Suppressor macrophage treated with lipopolysaccharide for 4 hours (primary cell): ENCODE results near the gene SLC26A8.
"Not testable (repeated sequence)": the region's sequence is repeated elsewhere in the genome, so short reads cannot be mapped to it uniquely, and the experiment has no call there.

Source experiments
- DNase-seq: peaks from one replicate; pipeline ENCODE4 v3.0.0-alpha.2; 2020

SLC26A8 gene

DNA sequence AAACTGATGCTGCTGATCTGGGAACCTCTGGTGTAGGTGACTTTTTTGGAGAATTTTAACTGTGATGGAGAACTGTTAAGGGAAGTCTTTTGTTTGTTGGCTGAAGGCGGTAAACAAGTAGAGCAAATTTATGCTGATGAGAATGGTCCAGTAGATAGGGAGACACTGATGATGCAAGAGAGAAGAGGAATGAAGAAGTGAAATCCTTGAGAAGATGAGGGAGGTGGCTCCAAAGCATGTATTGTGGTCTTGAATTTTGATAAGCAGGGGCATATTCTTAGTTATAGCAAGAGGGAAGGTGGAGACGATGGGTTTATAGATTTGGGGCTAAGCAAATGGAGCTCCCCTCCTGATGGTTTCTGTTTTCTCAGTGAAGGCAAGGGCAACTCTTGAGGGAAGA lies 25.1 kb upstream of the SLC26A8 start:
- DNase-seq, result no peak

DNA sequence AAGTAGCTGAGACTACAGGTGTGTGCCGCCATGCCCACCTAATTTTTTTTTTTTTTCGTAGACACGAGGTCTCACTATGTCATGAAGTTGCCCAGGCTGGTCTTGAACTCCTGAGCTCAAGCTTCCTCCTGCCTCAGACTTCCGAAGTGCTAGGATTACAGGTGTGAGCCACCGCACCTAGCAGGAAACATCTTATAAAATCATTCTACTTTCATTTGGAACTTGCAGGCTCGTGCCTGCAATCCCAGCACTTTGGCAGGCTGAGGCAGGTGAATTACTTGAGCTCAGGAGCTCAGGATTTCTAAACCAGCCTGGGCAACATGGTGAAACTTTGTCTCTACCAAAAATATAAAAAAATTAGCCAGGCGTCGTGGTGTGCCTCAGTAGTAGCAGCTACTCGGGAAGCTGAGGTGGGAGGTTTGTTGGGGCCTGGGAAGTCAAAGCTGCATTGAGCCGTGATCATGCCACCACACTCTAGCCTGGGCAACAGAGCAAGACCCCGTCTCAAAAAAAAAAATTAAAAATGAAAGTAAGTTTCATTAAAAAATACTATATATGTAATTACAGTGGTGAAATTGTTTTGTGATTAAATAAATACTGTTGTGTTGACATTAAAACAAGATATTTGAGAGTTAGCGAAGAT lies 18.3 kb upstream of the SLC26A8 start:
- no peak for DNase-seq

DNA sequence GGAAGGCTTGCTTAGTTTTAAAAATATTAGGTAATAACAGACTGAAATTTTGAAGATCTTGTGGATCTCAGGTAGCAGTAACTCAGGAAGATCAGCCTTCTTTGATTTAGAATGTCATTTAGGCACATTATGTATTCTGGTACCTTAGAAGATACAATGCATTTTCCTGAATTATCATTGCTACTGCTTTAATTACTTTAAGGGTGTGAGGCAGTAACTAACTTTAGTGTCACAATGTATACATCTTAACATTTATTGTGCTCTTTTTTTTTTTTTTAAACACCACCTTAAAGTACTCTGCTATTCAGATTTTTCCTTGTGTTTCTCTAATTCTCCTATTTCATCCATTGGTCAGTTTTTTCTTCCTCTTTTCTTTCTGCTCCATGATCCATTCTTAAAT lies 16.5 kb upstream of the SLC26A8 start:
- DNase-seq, result no peak

DNA sequence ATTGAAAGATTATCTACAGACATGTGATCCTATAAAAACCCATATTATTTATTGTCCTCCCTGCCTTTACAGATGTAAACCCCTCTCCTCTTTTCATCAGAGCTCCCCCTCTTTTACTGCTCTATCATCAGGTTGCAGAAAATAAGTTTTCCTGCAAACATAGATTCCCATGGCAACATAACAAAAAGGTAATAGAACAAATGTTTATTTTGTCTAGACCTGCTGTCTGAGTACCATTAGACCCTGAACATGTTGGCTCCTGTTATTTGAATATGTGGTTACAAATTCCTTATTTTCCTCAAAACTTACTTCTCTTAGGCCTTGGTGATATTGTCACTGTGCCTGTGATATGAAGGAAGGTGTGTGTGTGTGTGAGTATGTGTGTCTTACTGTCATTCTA lies 14.7 kb upstream of the SLC26A8 start:
- DNase-seq, result no peak

DNA sequence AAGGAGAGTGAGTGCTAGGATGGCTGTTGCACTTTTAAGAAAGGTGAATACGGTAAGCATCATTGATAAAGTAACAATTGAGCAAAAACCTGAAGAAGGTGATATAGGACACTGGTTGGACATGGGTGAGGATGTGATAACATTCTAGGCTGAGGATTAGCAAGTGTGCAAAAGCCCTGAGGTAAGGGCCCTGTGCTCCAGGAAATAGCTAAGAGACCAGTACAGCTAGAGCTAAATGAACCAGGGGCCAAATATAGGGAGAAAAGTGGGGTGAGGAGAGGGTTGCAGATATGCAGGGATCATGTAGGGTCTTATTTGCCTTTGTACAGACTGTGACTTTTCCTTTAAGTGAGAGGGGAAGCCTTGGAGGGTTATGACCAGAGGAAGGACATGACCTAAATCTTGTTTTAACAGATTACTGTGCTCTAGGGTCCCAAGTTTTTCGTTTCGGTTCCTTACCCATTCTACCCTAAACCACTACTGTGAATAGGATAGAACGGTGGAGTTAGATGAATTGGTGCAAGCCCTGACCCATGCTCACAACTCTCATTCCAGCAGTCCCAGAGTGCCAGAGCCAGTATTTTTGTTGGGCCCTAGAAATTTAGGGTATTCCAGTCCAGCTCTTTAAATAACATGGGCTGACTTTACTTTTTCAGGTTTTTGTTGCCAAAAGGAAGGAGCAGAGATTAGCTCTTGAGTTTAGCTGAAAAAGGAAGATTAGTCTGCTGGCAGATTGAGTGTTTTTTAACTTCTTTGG lies 13.9 kb upstream of the SLC26A8 start:
- peak; percentile 41 for DNase-seq

DNA sequence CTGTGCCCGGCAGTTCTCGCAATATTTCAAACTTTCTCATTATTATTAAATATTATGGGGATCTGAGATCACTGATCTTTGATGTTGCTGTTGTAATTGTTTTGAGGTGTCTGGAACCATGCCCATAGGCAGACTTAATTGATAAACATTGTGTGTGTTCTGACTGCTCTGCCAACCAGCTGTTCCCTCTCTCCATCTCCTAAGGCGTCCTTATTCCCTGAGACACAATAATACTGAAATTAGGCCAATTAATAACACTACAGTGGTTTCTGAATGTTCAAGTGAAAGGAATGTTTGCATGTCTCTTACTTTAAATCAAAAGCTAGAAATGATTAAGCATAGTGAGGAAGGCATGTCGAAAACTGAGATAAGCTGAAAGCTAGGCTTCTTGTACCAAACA lies 10.8 kb upstream of the SLC26A8 start:
- DNase-seq, result no peak

DNA sequence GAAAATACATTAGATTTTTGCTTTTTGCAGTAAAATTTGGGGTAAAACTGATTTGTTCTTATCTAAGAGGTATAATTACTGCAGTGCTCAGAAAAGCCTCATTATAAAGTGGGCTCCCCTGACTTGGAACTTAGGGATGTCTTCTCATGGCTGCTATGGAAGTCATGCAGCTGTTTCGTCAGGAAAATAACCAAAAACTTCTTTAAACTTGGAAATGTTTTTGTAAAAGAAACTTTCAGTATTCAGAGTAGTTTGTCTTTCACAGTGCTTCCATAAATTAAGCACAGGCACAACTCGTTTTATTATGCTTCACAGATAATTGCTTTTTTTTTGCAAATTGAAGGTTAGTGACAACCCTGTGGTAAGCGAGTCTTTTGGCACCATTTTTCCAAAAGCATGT lies 10.0 kb upstream of the SLC26A8 start:
- no peak for DNase-seq

DNA sequence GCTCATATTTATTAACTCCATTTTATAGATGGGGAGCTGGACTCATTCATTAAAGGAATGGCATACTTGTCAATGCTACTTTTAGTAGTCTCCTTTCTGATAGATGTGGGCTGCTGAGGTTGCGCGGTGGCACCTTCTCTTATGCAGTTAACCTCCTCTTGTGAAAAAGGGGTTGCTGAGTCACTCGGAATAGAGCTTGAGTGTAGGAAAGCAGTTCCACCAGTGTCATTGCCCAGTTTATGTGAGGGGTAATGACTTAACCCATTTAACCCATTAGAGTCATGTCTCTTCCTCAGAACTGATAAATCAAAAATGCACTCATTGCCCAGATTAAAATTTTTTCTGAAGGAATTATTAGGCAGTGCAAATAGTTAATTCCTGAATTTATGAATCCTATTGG lies 9.5 kb upstream of the SLC26A8 start:
- DNase-seq, result peak; percentile 73

DNA sequence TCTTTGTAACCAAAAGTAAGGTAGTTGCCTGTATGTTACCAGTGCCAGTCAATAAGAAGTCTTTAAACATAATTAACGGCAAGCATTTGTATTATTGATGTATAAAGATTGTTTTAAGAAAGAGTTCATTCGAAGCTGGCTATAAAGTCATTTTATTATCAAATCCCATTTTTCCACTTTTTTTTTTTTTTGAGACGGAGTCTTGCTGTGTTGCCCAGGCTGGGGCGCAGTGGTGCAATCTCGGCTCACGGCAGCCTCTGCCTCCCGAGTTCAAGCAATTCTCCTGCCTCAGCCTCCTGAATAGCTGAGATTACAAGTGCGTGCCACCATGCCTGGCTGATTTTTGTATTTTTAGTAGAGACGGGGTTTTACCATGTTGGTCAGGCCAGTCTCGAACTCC lies 8.7 kb upstream of the SLC26A8 start:
- DNase-seq, result not testable (repeated sequence)

DNA sequence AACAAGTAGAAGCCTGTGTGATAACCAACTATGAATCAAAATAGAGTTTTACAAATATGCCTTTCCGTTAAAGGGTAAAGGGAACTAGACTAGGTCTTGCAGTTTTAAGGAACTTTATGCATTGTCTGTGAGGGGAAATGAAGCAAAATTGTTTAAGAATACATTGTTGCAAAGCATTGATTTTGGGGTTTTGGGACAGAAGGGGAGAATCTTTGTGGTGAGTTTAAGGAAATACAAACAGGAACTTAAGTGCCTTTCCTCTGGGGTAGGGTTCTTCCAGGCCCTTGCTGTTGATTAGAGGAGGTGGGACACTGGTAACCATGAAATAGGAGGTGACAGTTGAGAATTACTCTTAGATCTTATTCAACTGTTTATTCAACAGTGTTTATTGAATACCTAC lies 7.8 kb upstream of the SLC26A8 start:
- peak; percentile 61 for DNase-seq

DNA sequence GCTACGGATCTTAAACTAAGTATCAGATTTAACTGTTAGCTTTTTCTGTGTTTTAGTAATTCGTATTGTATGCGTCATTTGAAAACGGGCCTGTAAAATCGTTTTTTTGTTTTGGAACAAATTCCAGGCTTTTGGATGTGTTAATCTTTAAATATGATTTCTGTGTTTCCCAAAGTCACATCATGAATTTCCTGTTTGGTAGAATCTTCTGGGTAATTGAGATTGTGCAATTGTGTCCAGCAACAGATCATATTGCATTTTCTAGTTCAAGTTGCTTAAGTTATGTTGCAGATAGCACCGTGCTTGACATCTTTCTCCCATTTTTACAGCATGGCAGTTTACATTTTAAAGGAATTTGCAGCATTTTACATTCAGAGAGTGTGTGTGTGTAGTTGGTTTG lies 5.0 kb upstream of the SLC26A8 start:
- peak; percentile 82 for DNase-seq

DNA sequence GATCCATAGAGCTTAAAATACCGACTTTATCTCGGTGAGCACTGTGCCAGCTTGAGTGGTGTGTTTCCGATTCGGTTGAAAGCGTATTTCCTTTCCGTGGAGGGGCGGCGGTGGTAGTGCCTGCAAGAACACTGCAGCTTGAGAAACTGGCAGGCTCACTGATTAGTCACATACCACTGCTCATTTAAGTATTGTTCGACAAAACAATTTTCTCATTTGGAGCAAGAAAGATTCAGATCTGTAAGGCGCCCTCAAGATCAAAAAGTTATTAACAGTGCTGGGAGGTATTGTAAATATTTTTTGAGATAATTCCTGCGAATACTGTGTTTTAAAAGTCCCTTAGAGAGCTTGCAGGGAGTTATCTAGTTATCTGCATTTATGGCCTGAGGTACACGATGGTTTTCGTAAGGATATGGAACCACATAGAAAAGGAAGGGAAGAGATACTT lies 4.5 kb upstream of the SLC26A8 start:
- peak; percentile 78 for DNase-seq

DNA sequence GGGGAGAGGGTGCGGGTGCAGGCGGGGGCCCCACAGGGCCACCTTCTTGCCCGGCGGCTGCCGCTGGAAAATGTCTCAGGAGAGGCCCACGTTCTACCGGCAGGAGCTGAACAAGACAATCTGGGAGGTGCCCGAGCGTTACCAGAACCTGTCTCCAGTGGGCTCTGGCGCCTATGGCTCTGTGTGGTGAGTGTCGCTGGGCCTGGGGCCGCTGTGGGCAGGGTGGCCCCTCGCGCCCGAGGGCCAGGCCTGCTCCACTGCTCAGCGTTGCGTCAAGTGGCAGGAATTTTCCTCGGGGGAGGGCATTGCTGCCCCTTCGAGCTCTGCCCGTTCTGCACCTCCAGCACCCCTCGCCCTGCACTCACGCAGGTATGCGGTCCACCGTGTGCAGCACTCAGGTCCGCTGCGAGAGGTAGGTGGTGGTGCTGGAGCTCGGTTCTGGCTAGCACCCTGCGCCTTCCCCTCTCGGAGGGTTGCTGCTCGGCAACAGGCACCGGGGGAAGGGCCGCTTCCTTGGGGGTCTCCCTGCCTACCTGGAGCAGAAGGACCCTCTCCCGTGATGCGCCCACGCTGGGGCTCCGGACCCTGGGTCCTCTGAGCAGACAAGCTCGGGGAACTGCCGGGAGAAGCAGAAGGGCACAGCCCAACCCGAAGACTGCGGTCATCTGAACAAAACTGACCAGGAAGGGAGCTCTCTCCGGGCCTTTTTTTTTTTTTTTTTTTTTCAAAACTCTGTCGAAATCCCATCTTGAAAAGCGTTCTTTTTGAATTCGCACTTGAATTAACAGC lies 3.8 kb upstream of the SLC26A8 start:
- DNase-seq, result peak; percentile 21

DNA sequence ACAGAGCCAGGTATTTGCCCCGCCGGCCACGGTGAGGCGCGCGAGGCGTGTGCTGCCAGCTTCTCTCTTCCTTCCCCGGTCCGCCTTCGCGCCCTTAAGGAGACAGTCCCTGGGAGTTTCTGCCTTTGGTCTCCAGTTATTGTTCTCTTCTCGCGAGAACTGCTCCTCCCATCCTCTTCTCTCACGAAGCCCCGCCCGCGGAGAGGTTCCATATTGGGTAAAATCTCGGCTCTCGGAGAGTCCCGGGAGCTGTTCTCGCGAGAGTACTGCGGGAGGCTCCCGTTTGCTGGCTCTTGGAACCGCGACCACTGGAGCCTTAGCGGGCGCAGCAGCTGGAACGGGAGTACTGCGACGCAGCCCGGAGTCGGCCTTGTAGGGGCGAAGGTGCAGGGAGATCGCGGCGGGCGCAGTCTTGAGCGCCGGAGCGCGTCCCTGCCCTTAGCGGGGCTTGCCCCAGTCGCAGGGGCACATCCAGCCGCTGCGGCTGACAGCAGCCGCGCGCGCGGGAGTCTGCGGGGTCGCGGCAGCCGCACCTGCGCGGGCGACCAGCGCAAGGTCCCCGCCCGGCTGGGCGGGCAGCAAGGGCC lies 3.2 kb upstream of the SLC26A8 start, which contains the start of gene MAPK14:
TSS of gene MAPK14 (plus strand) at position 308 of the 587 bp plus-strand sequence. CDS start 350 bp downstream, outside the sequence.
- peak; percentile 100 for DNase-seq

DNA sequence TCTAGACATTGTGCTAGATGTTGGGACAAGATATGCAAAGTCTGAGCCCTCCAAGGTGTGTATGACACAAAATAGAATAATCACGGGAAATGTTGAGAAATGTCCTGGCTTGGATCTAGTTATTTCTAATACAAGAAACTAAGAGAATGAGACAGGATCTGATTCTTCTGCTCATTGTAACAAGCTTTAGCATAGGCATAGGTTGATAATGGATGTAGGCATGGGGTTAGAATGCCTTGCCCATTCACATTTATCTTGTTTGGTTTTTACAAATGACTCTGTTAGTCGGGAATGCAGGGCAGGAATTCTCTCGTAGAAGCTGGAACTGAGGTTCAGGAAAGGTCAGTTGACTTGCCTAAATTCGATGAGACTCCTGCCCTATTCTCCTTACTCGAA lies 1.5 kb upstream of the SLC26A8 start:
- no peak for DNase-seq

DNA sequence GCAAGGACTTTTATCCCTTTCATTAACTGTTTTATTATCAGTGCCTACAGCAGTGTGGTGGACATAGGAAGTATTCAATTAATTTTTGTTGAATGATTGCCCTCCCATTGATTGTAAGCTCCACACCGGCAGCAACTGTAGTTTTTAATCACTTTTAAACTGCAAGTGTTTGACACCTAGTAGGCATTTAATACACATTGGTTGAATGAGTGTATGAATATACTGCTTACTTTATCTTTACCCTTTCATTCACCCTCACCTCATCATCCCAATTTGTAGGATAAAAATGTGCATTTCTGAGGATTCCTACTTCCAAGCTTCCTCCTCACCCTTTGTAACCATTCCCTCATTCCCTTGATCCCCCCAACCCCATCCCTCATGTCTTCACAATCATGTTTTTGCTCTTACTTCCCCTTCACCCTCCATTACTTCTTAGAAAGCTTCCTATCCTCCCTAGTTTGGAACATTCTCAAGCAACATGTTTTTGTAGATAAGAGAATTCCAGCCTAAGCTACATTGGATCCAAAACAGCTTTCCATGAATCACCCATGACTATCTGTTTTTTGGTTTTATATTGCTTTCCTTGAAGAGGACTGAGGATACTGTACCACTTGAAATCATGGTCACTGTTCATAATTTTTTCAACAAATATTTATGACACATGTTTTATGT lies 955 bp upstream of the SLC26A8 start:
- no peak for DNase-seq

DNA sequence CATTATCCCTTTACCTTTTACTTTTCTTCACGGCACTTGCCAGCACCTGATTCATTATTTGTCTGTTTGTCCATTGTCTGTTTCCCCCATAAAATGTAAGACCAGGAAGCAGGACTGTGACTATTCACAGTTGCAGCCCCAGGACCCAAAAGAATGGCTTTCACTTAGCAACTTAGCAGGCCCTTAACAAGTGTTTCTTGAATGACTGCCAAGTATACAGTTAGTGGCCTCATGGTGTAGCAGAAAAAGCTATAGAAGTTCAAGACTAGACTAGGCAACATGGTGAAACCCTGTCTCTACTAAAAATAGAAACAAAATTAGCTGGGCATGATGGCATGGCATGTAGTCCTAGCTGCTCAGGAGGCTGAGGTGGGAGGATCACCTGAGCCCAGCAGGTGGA lies 4.3 kb downstream of the SLC26A8 start:
- no peak for DNase-seq

DNA sequence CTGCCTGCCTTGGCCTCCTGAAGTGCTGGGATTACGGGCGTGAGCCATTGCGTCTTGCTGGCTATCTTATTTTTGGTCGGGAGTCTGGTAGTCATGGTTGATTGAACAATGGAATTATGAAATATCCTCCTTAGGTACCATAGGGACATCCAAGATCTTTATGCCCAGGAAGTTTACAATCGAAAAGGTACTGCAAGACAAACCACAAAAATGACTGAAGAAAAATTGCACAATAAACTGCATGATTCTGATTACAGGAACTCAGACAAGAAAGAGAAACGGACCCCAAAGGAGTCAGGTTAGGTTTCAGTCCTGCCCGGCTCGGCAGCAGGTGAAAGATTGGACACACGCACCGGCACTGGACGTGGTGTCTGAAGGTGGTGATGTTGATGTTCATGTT lies 5.3 kb downstream of the SLC26A8 start:
- no peak for DNase-seq

DNA sequence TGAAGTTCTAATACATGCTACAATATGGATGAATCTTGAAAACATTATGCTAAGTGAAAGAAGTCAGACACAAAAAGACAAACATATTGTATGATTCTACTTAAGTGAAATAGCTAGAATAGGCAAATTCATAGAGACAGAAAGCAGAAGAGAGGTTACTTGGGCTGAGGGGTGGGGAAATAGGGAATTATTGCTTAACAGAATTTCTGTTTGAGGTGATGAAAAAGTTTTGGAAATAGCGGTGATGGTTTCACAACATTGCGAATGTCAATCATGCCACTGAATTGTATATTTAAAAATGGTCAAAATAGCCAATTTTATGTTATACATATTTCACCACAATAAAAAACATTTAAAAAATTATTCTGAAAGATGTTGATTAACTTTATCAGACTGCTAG lies 6.1 kb downstream of the SLC26A8 start:
- DNase-seq, result peak; percentile 79

DNA sequence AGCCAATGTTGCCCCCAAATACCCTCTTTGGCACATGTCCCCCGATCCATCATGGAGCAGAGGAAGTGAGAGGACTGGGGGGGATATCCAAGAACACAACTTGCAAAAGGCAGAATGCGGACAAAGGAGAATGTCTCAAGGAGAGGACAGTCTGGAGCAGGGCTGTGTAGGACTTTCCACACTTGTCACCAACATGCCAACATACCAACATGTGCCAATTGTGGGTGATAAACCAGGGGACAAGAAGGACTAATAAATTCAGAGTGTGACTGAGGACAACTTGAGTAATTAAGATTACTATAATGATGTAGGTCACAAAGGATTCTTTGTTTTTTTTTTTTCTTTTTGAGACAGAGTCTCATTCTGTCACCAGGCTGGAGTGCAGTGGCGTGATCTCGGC lies 8.8 kb downstream of the SLC26A8 start:
- peak; percentile 14 for DNase-seq

DNA sequence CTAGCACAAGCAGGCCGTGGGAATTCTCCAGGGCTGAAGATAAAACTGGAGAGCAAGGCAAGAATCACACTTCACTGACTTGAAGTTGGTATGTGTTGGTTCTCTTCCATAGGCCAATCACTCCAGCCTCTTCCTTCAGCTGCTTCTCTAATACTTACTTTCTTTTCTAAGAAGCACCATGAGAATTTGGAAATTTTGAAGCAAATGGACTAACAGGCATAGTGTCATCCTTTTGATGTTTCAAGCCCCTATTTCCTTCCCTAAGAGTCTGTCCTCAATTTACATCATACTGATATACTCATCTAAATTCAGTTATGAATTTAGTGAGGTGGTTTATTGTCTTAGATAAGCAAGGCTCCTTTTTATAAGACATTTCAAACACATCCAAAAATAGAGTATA lies 24.0 kb downstream of the SLC26A8 start:
- DNase-seq, result peak; percentile 40

DNA sequence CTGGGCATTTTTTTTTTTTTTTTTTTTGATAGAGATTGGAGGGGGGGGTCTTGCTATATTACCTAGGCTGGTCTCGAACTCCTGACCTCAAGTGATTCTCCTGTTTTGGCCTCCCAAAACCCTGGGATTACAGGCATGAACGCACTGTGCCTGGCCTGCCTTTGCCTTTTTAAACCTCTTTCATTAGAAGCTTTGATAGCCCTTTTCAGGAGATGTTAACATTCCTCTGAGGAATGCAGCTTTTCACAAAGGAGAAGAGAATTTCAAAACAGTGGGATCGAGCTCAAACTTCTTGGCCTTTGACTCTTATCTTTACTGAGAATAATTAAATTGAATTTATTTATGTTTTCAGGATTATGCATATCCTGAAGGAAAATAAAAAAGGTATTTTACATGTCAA lies 31.3 kb downstream of the SLC26A8 start:
- no peak for DNase-seq

DNA sequence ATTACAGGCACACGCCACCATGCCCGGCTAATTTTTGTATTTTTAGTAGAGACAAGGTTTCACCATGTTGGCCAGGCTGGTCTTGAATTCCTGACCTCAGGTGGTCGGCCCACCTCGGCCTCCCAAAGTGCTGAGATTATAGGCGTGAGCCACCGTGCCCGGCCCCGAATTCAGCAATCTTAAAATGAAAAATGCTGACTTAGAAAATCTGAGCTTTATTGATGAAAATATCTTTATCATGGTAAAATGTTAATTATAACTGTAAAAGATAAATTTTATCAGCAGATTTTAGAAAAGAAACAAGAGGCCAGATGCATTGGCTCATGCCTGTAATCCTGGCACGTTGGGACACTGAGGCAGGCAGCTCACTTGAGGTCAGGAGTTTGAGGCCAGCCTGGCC lies 36.4 kb downstream of the SLC26A8 start:
- DNase-seq, result not testable (repeated sequence)
